Keratinocyte (primary cell): ENCODE results near the gene UBR2.

Experiments
- EZH2 ChIP-seq: IDR thresholded peaks from one replicate; pipeline ENCODE4 v1.6.1; 2012; ENCODE audit warnings: inconsistent platforms, mild to moderate bottlenecking, low read length, moderate library complexity
- TF ChIP-seq, protein P1 (sequence below), 3 experiments: IDR thresholded peaks in 1 of 3; conservative IDR thresholded peaks in 1 of 3; optimal IDR thresholded peaks in 1 of 3; 2 replicates in 2 of 3; 3 replicates in 1 of 3; pipeline versions ENCODE3 to v1.5.1; 2011; ENCODE audit warnings: low read length in 3 of 3, mild to moderate bottlenecking in 3 of 3, moderate library complexity in 2 of 3, control low read depth in 1 of 3, inconsistent platforms in 1 of 3; ENCODE audit not compliant: insufficient read depth in 2 of 3; ENCODE audit errors: extremely low read depth in 1 of 3

GRCh38 chr6:42627674-42628073 is 63.8 kb downstream of the UBR2 start:
- TF ChIP-seq, protein P1, sequence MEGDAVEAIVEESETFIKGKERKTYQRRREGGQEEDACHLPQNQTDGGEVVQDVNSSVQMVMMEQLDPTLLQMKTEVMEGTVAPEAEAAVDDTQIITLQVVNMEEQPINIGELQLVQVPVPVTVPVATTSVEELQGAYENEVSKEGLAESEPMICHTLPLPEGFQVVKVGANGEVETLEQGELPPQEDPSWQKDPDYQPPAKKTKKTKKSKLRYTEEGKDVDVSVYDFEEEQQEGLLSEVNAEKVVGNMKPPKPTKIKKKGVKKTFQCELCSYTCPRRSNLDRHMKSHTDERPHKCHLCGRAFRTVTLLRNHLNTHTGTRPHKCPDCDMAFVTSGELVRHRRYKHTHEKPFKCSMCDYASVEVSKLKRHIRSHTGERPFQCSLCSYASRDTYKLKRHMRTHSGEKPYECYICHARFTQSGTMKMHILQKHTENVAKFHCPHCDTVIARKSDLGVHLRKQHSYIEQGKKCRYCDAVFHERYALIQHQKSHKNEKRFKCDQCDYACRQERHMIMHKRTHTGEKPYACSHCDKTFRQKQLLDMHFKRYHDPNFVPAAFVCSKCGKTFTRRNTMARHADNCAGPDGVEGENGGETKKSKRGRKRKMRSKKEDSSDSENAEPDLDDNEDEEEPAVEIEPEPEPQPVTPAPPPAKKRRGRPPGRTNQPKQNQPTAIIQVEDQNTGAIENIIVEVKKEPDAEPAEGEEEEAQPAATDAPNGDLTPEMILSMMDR (optimal IDR thresholded peaks at IDR 0.05 in 1 of 3, IDR thresholded peaks at IDR 0.05 in 1 of 3, conservative IDR thresholded peaks at IDR 0.05 in 1 of 3; ENCODE audit: extremely low read depth in 1 of 3, insufficient read depth in 2 of 3, low read length in 3 of 3) = no peak
- TF ChIP-seq EZH2 = no peak
